ENCODE data around the gene ZNF219. TPM values are rescaled to one million over a fixed set of nuclear protein-coding genes. Genes with fewer than 3 reads are reported as not detected.
A peak's percentile ranks its signal among the peaks of the same experiment; 100 is the strongest.

ZNF219 gene
- polyA plus RNA-seq, 1 experiment, result 12.2 TPM

GRCh38 chr14:21112255-21112654 lies 13.8 kb upstream of the ZNF219 start:
- DNase-seq (ENCODE audit: low read depth), result no peak
- no peak overlapping the region for H3K4me3 ChIP-seq (ENCODE audit: low read depth, low read length)
- no peaks in the 10 kb centered on the region for H3K27me3 ChIP-seq (ENCODE audit: control insufficient read depth, insufficient read depth, low read length)
- TF ChIP-seq, protein P1, sequence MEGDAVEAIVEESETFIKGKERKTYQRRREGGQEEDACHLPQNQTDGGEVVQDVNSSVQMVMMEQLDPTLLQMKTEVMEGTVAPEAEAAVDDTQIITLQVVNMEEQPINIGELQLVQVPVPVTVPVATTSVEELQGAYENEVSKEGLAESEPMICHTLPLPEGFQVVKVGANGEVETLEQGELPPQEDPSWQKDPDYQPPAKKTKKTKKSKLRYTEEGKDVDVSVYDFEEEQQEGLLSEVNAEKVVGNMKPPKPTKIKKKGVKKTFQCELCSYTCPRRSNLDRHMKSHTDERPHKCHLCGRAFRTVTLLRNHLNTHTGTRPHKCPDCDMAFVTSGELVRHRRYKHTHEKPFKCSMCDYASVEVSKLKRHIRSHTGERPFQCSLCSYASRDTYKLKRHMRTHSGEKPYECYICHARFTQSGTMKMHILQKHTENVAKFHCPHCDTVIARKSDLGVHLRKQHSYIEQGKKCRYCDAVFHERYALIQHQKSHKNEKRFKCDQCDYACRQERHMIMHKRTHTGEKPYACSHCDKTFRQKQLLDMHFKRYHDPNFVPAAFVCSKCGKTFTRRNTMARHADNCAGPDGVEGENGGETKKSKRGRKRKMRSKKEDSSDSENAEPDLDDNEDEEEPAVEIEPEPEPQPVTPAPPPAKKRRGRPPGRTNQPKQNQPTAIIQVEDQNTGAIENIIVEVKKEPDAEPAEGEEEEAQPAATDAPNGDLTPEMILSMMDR (IDR thresholded peaks at IDR 0.05; ENCODE audit: insufficient read depth, low read depth, low read length), result no peak
- no peaks in the 10 kb centered on the region for H3K36me3 ChIP-seq (ENCODE audit: control insufficient read depth, insufficient read depth, low read length)
- ChIA-PET CTCF (interaction anchor here (0.7 to 14.7 kb wide), 3 partner anchors 9 to 95 kb away, joined by 3 to 233 read pairs (median 9); no protein-coding TSS in a partner anchor), POLR2A (no interaction called here)

DNA sequence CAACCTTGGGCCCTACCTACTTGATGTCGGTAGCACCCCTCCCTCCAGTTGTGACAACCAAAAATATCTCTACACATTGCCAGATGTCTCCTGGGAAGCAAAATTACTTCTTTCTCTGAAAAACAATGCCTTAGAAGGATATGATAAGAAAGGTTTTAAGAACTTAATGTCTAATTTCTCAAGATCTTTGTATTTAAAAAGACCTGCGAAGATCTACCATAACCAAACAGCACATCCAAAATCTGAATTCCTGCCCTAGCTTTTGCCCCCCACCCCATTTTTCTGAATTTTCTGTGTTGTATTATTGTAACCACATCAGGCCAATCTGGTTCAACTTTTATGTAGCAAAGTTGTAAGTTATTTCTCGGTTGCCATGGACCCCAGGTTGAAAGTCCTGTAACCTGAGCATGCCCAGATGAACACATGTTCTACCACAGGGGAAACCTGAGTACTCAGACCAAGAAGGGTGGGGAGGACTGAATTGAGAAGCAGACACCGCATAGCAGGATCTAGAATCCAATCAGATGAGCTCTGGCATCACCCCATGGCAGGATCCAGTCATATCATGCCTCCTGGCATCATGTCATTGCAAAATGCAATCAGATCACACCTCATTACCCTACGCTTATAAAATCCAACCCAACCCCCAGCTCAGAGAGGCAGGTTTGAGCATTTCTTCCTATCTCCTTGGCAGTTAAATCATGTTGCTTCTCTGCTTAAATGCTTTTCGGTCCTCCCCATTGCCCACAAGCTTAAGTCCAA lies 11.1 kb upstream of the ZNF219 start:
- Histone ChIP-seq H3K36me3 (ENCODE audit: control insufficient read depth, insufficient read depth, low read length) (no peaks in the 10 kb centered on the region), H3K27me3 (ENCODE audit: control insufficient read depth, insufficient read depth, low read length) (no peaks in the 10 kb centered on the region), H3K4me3 (ENCODE audit: low read depth, low read length) (no peak overlapping the region)
- TF ChIP-seq, protein P1 (IDR thresholded peaks at IDR 0.05; ENCODE audit: insufficient read depth, low read depth, low read length), result no peak
- no peak for DNase-seq (ENCODE audit: low read depth)
- ChIA-PET CTCF (interaction anchor here (1.2 to 14.7 kb wide), 6 partner anchors 13 to 138 kb away, joined by 6 to 233 read pairs (median 8); no protein-coding TSS in a partner anchor), POLR2A (no interaction called here)

GRCh38 chr14:21108791-21109190 lies 10.3 kb upstream of the ZNF219 start:
- CTCF ChIA-PET, result interaction anchor here (0.7 to 14.7 kb wide), 8 partner anchors 14 to 418 kb away, joined by 3 to 233 read pairs (median 6); no protein-coding TSS in a partner anchor
- Histone ChIP-seq H3K4me3 (ENCODE audit: low read depth, low read length) (no peak overlapping the region), H3K27me3 (ENCODE audit: control insufficient read depth, insufficient read depth, low read length) (no peaks in the 10 kb centered on the region), H3K36me3 (ENCODE audit: control insufficient read depth, insufficient read depth, low read length) (no peaks in the 10 kb centered on the region)
- no peak for DNase-seq (ENCODE audit: low read depth)
- POLR2A ChIA-PET, result no interaction called here
- TF ChIP-seq, protein P1 (IDR thresholded peaks at IDR 0.05; ENCODE audit: insufficient read depth, low read depth, low read length), result no peak

- CTCF ChIA-PET, result interaction anchor here (0.8 to 14.7 kb wide), 7 partner anchors 12 to 103 kb away, joined by 3 to 233 read pairs (median 100); partner anchors contain the start of gene ARHGEF40
- POLR2A ChIA-PET, result no interaction called here
- no peaks in the 10 kb centered on the region for H3K36me3 ChIP-seq (ENCODE audit: control insufficient read depth, insufficient read depth, low read length)
- DNase-seq (ENCODE audit: low read depth), result no peak
- no peaks in the 10 kb centered on the region for H3K27me3 ChIP-seq (ENCODE audit: control insufficient read depth, insufficient read depth, low read length)
- TF ChIP-seq, protein P1 (IDR thresholded peaks at IDR 0.05; ENCODE audit: insufficient read depth, low read depth, low read length), result no peak
- no peak overlapping the region for H3K4me3 ChIP-seq (ENCODE audit: low read depth, low read length)
Measured at GRCh38 chr14:21107283-21107800, 8.9 kb upstream of the ZNF219 start.

DNA sequence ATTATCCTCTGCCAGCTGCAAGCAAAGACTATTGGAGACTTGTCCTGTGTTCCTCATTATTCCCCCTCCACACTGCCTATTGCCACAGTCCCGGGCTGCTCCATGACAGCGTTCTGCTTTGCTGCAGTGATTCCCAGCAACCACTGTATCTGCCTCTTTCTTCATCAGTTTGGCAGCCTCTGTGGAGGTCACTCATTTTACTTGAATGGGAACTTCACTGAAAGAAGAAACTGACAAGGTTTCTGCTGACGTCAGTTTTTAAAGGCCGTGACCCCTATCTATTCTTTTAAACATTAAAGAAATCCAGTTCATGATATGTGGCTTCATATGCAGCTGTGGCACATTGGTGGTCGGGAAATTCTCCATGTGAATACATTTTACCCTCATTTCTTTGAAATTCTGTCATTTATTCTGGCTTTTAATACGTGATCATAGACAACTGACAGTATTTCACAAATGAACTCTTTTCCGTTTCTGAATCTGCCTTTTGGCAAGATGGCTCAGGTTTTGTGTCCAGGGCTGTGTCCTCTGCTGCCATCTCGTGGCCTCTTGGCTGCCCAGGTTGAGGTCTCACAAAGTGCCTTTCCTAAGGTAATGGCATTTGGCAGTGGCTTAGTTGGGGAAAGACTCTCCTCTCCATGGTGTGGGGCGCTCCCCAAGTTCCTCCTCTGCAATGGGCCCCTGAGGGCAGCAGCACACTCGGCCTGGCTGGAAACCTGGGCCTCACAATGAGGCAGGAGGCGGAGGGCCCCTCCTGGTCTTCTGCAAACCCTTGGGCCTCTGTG lies 8.2 kb upstream of the ZNF219 start:
- CTCF ChIA-PET, result interaction anchor here (0.7 to 14.7 kb wide), 13 partner anchors 12 to 102 kb away, joined by 3 to 233 read pairs (median 5); partner anchors contain the start of gene ARHGEF40
- TF ChIP-seq, protein P1 (IDR thresholded peaks at IDR 0.05; ENCODE audit: insufficient read depth, low read depth, low read length), result peak; percentile 97
- Histone ChIP-seq H3K36me3 (ENCODE audit: control insufficient read depth, insufficient read depth, low read length) (no peaks in the 10 kb centered on the region), H3K4me3 (ENCODE audit: low read depth, low read length) (no peak overlapping the region), H3K27me3 (ENCODE audit: control insufficient read depth, insufficient read depth, low read length) (no peaks in the 10 kb centered on the region)
- POLR2A ChIA-PET, result no interaction called here
- DNase-seq (ENCODE audit: low read depth), result no peak

All from BJ (cell line).